Left ventricle myocardium inferior (tissue), 1 donor: ENCODE data around the gene UVRAG. TPM values are rescaled to one million over a fixed set of nuclear protein-coding genes. Genes with fewer than 3 reads are reported as not detected.

Experiments used
- DNase-seq: peaks from one replicate; pipeline ENCODE4 v3.0.0-alpha.2; 2020
- H3K27ac ChIP-seq: fragments of 200-600 bp; replicated peaks from 2 replicates; pipeline ENCODE4 v1.8.0; 2021
- H3K27me3 ChIP-seq: fragments of 200-600 bp; 2 replicates; pipeline ENCODE4 v1.8.0; 2021; ENCODE audit warnings: low read depth
- H3K36me3 ChIP-seq: fragments of 200-600 bp; 2 replicates; pipeline ENCODE4 v1.8.0; 2021
- H3K4me1 ChIP-seq: fragments of 200-600 bp; 2 replicates; pipeline ENCODE4 v1.8.0; 2021
- H3K4me3 ChIP-seq: fragments of 200-600 bp; 2 replicates; pipeline ENCODE4 v1.8.0; 2021; ENCODE audit warnings: mild to moderate bottlenecking, moderate library complexity
- H3K9me3 ChIP-seq: fragments of 200-600 bp; replicated peaks from 2 replicates; pipeline ENCODE4 v1.8.0; 2021
- CTCF ChIP-seq: fragments of 200-600 bp; IDR thresholded peaks from 2 replicates; pipeline ENCODE4 v1.8.0; 2021; ENCODE audit warnings: antibody characterized with exemption, mild to moderate bottlenecking, borderline replicate concordance
- intact Hi-C: fragments of 100-400 bp; cut with micrococcal nuclease; formaldehyde crosslinking; loops from one replicate; pipeline ENCODE4 v1.11.0; 2022
- total RNA-seq: library from RNA; stranded (reverse); fragmentation: NEBNext Ultra II Directional; extraction: Animal tissue kit (Norgen Biotek cat#: 25700); gene quantifications from one replicate; pipeline ENCODE4 v1.2.1, GENCODE V29; 2021
- donor health status: DM: no; HTN: yes; CAD: no; lungs with severe emphysema.

Gene UVRAG
- total RNA-seq, 1 donor from 2014 or later, result 11.4 TPM

- H3K4me1 ChIP-seq, result no peaks in the 10 kb centered on the region
- intact Hi-C loops, result no loop called here
- H3K4me3 ChIP-seq, result no peak overlapping the region
- H3K27me3 ChIP-seq, result no peaks in the 10 kb centered on the region
- DNase-seq, result no peak
- TF ChIP-seq CTCF, result no peak
- no peak overlapping the region for H3K27ac ChIP-seq
- H3K9me3 ChIP-seq, result peaks cover 12% of the 10 kb centered on the region
- H3K36me3 ChIP-seq, result peaks cover 56% of the 10 kb centered on the region
Measured at GRCh38 chr11:76005756-76006155, 190.7 kb downstream of the UVRAG start.

- TF ChIP-seq CTCF, result no peak
- Histone ChIP-seq H3K36me3 (peaks cover 41% of the 10 kb centered on the region), H3K27ac (no peak overlapping the region), H3K4me1 (no peaks in the 10 kb centered on the region), H3K9me3 (no peaks in the 10 kb centered on the region), H3K27me3 (no peaks in the 10 kb centered on the region), H3K4me3 (no peak overlapping the region)
- no peak for DNase-seq
- intact Hi-C loops, result no loop called here
Measured at GRCh38 chr11:76007166-76007565, 192.2 kb downstream of the UVRAG start.

GRCh38 chr11:76008474-76008873 lies 193.5 kb downstream of the UVRAG start:
- intact Hi-C loops, result no loop called here
- H3K36me3 ChIP-seq, result peaks cover 40% of the 10 kb centered on the region
- no peak for TF ChIP-seq CTCF

GRCh38 chr11:76010051-76010450 lies 195.0 kb downstream of the UVRAG start:
- intact Hi-C loops, result no loop called here
- Histone ChIP-seq H3K27ac (no peak overlapping the region), H3K27me3 (no peaks in the 10 kb centered on the region), H3K4me1 (no peaks in the 10 kb centered on the region), H3K36me3 (peaks cover 27% of the 10 kb centered on the region), H3K4me3 (no peak overlapping the region), H3K9me3 (no peaks in the 10 kb centered on the region)
- no peak for TF ChIP-seq CTCF
- no peak for DNase-seq

More at GRCh38 chr11:76008474-76008873, 193.5 kb downstream of the UVRAG start:
- Histone ChIP-seq H3K9me3 (no peaks in the 10 kb centered on the region), H3K27ac (no peak overlapping the region), H3K27me3 (no peaks in the 10 kb centered on the region), H3K4me1 (no peaks in the 10 kb centered on the region), H3K4me3 (no peak overlapping the region)
- DNase-seq, result no peak

GRCh38 chr11:76013526-76013925 lies 198.5 kb downstream of the UVRAG start:
- intact Hi-C loops, result no loop called here
- Histone ChIP-seq H3K27me3 (no peaks in the 10 kb centered on the region), H3K9me3 (peaks cover 16% of the 10 kb centered on the region), H3K4me3 (no peak overlapping the region), H3K36me3 (peaks cover 21% of the 10 kb centered on the region), H3K27ac (no peak overlapping the region), H3K4me1 (no peaks in the 10 kb centered on the region)
- no peak for TF ChIP-seq CTCF
- no peak for DNase-seq
